GM18508 (cell line): ENCODE results near the gene M1AP.

Source experiments
- ATAC-seq: cut with Tn5 transposase; IDR thresholded peaks from one replicate; pipeline ENCODE4 v1.9.1; 2021; ENCODE audit warnings: moderate number of reproducible peaks; ENCODE audit not compliant: insufficient read depth, unreplicated experiment

Gene M1AP

DNA sequence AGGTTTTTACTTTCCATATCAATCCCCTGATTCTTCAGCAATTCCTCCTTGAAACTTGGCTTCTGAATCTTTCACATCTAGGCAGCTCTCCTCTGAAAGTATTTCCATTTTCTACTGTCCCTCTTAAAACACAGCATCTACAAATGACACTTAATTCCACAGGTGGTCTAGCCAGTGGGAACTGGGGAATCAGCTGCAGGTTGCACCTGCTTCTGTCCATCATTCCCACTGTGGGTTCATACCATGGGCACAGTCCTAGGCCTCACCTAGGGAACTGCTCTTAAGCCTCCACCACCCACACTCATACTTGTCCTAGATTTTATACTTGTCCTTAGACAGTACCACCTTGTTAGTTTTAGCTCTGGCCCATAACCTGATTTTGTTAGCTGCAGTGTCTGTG, 96.6 kb downstream of the M1AP start:
- no peak for ATAC-seq

DNA sequence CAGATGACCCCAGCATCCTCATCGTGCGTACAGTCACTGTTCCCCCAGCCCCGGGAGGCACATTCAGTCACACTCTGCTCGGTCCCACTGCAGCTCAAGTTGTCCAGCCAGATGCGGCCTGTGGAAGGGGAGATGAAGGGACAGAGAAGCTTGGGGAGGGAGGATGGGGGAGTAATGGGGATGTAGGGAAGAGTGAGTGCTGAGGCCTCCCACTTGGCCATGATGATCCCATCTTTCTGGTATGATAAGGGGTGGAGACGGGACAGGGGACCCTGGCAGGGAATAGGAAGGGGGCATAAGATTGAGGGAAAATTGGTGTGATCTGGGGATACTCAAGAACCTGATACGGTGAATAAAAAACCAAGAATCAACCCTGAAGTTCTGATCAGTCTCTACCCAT, 97.9 kb downstream of the M1AP start:
- ATAC-seq = no peak

DNA sequence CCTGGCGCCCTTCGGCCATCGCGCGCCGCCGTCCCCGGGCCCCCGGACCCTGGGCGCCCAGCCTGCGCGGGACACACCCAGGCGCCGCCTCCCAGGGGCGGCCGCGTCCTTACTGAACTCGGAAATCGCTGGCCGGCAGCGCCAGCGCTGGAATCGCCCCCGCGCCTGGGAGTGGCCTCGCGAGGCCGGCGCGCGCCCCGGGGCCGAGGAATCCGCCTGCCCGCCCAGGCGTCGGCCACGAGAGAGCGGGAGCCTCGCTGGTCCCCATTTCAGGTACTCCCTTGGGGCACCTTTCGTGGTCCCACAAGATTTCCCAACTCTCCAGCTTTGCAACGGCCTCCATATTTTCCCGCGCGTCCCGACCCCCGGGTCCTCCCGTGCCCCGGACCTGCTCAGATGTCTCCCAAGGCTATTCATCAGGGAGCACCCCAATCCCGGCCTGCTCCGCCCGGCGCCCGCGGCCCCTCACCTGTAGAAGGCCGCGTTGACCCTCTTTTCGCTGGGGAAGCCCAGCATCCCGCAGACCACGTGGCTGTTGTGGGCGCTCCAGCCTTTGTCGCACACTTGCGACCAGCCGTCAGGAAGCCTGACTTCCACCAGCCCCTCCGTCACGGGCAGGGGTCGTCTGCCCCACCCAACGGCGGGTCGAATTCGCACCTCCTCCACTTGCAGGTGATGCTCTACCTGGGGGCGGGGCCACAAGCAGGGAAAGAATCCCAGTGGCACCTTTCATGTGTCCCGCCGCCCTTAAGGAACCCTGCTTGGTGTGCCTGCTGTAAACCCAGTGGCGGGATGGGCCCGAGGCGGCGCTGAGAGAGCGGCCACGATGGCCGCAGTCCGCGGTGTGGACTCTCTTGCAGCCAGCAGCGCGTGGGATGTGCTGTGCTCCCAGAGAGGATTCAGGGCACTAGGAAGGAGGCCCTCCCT, 99.0 kb downstream of the M1AP start:
- ATAC-seq = no peak

DNA sequence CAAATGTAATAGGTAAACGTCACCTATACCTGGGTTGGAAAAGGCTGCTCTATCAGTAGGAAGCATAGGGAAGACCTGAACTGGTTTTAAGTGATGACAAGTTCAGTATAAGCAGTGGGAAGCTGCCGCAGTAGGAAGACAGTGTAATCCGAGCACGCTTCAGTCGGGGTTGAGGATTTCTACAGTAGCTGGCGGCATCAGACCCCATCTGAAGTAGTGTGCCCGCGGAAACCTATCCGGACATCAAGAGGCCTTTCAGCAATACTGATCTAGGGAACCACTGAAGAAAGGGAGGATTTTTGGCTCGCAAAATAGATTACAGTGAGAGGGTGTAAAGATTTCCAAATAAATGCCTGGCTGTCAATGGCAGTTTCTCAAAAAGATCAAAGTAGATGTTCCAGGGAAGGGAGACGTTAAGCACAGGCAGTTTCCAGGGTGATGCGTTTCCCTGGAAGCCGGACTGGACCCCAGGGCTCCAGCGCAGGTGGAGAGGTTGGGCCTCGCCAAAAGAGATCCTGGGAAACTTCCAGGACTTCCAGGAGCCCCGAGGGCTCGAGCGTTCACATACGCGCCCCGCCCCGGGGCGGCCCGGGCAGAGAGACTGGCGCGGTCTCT, 99.7 kb downstream of the M1AP start:
- ATAC-seq = no peak

DNA sequence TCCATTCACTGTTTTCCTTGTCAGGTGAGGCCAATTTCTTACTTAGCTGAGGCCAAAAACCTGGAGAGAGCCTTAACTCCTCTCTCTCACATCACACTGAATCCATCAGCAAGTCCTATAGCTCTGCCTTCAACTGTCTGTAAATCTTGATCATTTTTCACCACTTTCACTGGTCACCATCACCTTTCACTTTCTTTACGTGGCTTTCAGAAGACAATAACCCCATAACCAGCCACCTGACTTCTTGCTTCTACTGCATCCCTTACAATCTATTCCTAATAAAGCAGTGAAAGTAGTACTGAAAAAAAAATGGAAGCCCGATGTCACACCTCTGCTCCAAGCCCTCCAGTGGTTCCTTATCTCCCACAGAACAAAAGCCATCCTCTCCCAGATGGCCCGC, 102.1 kb downstream of the M1AP start:
- no peak for ATAC-seq

DNA sequence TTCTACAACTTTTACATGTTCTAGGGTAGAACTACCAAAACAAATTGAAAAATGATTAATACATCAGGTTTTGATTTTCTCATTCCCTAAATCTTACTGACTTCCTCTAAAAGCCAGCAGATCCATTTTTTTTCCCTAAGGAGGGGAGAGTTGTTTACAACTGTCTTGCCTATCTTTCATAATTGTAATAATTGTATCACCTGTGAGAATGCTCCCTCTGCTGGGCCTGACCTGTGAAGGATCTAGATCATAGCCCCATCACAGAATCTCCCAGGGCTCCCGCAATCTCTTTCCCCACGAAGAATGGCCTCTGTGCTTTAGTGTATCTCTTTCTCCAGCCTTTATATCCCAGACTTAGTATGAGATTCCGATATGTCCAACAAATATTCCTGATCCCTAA, 103.5 kb downstream of the M1AP start:
- ATAC-seq = no peak

DNA sequence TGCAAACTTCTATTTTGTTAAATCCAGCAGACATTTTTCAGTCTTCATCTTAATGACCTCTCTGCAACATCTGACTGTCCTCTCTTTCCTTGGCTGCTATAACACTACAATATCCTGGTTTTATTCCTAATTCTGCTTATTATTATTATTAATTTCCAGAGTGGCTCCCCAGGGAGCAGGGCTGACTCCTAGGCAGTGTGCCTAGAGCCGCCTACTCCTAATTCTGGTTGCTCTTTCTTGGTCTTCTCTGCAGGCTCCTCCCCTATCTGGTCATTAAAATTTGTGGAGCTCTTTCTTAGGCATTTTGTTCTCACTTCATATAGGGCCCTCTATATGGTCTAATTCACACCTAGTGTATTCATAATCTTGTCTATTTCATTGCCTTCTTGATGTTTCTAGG, 105.2 kb downstream of the M1AP start:
- ATAC-seq = no peak

DNA sequence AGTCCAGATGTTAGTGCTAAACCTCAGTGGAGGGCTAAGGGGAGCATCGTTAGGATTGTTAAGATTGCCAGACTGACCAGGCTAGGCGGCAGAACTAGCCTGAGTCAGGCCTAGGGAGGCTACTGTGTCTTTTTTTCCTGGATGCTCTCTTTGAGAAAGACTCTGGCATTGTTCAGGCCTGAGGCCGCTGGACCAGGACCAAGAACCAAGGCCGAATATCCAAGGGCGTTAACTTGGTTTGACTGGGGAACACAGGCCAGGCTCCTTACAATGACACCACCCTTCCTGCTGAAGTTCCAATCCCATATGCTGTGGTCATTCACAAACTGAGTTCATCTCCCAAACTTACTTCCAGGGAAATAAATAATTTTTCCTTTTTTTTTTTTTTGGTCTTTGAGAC, 107.8 kb downstream of the M1AP start:
- ATAC-seq = no peak

DNA sequence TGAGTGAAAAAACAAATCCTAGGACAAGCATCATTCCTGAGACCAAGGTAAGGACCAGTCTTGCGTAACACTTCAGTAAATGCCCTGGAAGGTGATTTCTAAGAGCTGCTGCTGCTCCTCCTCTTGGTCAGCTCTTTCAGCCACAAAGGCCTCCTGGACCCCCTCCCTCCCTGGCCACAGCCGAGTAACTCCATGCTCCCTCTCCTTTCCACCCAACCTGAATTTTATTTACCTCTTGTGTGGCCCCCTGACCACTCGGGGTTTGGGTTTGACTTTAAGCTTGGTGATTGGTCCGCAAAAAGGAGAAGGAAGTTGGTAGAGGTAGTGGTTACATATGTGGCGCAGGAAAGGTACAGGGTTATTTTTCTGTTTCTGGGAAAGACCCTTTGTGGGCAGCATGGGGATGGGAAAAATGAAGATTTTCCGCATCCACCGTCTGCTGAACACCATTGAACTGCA, 109.2 kb downstream of the M1AP start:
- no peak for ATAC-seq

DNA sequence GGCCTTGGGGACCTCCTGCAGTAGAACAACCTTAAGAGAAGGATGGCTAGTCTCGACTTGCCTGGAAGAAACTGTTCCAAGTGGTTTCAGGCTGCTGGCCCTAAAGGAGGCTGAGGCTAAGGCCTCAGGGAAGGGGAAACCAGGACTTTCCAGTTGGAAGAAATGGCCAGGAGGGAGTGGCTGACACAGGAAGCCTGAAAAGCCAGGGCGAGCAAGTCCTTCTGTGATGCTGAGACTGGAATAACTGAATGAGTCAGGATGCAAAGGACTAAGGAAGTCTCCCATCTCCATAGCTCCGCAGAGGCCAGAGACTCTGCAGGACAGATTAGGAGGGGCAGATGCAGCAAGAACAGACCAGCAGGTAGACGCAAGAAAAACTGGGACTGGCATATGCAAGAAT, 111.0 kb downstream of the M1AP start:
- no peak for ATAC-seq

DNA sequence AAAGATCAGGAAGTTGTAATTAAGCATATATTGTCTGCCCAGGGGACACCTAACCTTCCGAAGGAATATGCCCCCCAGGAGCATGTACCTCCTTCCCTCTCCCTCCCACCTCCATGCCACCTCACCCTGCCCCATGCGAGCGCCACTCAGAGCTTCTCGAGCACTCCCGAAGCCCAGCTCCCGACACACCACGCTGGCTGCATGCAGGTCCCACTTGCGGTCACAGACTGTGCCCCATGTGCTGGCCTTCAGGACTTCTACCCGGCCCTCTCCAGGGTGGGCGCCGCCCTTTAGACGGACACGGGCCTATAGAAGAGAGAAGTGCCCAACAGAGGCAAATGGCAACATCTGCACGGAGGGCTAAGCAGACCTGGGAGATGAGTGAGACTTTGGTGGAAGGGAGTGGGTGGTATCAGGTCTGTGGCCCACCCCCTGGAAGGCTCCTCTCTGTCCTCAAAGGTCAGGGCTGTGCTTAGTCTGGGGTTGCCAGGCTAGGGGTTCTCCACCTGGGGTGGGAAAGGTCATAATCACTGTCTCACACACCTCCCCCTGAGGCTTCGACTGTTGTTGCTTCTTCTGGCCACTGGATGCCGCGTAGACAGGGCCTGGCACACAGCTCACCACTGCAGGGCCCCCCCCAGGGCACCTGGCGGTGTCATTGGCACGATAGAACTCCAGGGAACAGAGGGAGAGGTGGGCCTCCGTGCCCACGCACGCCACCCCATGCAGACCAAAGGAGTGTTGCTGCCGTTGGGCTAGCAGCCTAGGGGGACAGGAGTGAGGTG, 111.8 kb downstream of the M1AP start:
- no peak for ATAC-seq

DNA sequence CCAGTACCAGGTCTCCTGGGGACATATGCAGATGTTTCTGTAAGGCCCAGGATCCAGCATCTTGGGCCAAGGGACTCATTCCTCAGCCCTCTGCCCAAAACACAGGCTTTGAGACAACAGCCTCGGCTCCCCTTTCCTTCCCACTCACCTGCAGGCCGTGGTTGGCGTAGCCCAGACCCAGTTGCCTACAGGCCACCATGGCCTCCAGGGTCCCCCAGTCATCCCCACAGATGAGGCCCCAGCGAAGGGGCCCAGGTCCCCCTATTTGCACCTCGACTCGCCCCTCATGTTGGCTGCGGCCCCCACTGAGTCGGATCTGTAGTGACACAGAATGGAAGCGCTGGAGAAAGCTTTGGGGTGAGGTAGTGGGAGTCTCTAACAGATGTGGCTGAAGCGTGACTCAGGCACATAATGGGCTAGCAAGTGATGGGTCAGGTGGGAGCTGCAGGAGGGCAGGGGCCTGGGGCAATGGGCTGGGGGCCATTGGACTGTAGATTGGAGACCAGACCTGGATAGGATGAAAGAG, 112.6 kb downstream of the M1AP start:
- ATAC-seq = no peak

DNA sequence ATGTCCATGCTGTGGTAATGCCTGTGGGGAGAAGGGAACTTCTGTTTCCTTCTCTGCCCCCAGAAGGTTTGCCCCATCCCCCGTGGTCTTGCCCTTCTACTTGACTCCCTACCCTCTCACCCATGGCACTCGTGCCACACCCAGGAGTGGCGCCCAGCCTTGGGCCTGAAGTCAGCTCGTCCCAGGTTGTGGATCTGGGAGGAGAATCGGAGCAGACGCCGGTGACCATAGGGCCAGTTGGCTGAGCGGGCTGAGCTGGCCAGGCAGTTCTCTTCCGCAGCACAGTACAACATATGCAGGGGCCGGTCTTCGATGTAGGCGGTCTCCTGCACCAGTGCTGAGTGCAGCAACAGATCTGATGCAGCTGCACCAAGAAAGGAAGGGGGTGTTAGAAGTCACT, 113.7 kb downstream of the M1AP start:
- no peak for ATAC-seq

DNA sequence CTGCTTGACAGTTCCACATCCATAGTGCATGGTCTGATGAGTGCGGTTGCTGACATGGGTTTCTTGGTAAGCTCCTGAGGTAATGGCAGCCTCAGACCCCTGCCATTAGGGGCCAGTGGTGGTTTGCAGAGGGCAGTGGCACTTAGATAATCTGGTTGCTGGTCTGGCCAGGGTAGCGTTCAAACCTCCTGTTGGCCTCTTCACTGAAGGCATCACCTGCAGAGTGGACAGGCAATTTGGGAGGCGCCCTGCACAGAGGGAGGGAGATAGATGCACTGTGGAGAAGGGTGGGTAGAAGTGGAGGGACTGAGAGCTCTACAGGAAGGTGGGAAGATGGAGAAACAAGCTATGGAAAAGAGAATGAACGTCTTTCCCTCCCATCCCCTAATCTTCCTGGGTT, 114.7 kb downstream of the M1AP start:
- ATAC-seq = no peak

DNA sequence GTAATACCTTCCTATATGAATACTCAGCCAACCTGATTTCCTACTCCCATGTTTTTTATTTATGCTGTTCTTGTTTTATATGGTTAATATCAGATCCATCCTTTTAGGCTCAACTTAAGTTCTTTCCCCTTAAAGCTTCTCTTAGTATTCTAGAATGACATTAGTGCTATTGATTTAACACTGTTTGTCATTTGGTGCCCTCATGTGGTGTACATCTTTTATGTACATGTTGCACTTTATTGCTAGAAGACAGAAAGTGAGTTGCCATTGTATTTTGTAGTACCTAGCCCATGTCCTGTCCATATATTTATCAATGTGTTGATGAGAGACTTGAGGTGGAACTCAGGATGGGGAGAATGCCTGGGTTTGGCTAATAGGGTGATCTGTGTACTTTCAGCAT, 115.9 kb downstream of the M1AP start:
- ATAC-seq = no peak

DNA sequence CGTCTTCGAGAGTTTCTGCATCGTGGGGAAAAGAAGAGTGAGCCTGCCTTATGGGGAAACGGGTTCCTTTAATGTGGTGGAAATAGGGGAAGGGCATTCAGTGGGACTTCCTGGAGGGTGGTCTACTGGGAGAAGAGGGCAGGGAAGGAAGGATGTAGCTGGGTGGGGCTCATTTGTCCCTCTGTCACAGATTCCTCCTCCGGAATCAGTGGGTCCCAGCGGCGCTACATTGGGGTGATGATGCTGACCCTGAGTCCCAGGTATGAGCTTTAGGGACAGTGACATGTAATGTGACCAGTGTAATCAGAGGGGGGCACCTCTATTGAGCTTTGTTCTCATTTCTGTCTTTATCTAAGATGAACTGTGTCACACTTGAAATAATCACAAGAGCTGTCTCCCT, 116.5 kb downstream of the M1AP start:
- no peak for ATAC-seq

DNA sequence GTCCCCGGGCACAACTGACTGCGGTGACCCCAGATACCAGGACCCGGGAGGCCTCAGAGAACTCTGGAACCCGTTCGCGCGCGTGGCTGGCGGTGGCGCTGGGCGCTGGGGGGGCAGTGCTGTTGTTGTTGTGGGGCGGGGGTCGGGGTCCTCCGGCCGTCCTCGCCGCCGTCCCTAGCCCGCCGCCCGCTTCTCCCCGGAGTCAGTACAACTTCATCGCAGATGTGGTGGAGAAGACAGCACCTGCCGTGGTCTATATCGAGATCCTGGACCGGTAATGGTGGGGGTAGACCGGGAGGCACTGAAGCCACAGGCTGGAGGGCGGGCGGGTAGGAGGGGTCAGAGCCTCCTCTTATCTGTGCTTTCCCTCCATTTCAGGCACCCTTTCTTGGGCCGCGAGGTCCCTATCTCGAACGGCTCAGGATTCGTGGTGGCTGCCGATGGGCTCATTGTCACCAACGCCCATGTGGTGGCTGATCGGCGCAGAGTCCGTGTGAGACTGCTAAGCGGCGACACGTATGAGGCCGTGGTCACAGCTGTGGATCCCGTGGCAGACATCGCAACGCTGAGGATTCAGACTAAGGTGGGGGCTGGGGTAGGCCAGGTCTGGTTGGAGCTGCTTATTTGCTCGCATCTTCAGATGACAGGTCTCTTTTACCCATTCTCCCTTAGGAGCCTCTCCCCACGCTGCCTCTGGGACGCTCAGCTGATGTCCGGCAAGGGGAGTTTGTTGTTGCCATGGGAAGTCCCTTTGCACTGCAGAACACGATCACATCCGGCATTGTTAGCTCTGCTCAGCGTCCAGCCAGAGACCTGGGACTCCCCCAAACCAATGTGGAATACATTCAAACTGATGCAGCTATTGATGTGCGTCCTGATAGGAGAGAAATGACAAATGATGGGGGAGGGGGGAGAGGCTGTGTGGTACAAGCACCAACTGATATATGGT, 117.6 kb downstream of the M1AP start:
- ATAC-seq = no peak

DNA sequence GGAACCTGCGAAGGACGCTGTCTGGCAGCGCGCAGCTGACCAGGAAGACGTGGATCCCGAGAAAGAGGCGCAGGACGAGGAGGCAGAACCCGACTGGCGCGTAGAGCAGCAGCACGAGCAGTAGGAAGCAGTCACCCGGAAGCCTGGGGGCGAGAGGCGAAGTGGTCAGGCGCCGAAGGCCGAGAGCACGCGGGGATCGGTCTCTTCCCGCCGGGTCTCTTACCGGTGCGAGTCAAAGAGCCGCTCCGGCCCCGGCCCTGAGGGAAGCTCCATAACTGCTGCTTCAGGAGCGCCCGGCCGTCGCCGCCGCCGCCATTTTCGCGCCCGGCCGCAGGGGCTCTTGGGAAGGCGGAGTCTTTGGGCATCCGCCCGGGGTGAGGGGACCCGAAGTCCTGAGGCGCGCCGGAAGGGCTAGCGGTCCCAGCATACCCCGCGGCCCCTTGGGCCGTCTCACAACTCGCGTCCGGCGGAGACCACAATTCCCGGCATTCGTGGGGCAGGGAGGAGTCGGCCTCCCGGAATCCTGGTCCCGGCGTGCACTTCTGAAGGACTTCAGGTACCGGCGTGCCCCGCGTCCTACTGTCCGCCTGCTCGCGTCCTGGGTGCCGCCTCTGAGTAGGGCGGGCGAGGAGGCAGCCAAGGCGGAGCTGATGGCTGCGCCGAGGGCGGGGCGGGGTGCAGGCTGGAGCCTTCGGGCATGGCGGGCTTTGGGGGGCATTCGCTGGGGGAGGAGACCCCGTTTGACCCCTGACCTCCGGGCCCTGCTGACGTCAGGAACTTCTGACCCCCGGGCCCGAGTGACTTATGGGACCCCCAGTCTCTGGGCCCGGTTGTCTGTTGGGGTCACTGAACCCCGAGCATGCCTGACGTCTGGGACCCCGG, 118.5 kb downstream of the M1AP start, which contains the start of the genes AUP1 and HTRA2:
Gene AUP1, minus strand, starts transcription at position 350 of the 882 bp plus-strand sequence. Its CDS starts 77 bp downstream, at position 273.
Gene HTRA2, plus strand, starts transcription at position 577 of the 882 bp plus-strand sequence. Its CDS starts 74 bp downstream, at position 651.
- ATAC-seq = peak; percentile 61
